OCI-LY1 (cell line): ENCODE results near the gene ZC2HC1B.

Experiments
- H2AFZ ChIP-seq: fragments of 200-600 bp; sonication (generic), shearing (Covaris generic); 2 replicates; pipeline ENCODE4 v1.6.0; 2014; ENCODE audit warnings: antibody characterized with exemption, mild to moderate bottlenecking, low read length
- H3F3A ChIP-seq: fragments of 200-600 bp; sonication (generic), shearing (Covaris generic); 2 replicates; pipeline ENCODE4 v1.6.0; 2014; ENCODE audit warnings: mild to moderate bottlenecking, antibody characterized with exemption, low read length, moderate library complexity; ENCODE audit not compliant: insufficient read depth
- H3K27ac ChIP-seq: fragments of 200-600 bp; sonication (generic); 2 replicates; pipeline ENCODE4 v1.5.1; 2014; ENCODE audit warnings: low read length, mixed run types, mild to moderate bottlenecking, low read depth; ENCODE audit not compliant: poor library complexity, severe bottlenecking
- H3K27me3 ChIP-seq: fragments of 200-600 bp; sonication (generic); 2 replicates; pipeline ENCODE4 v1.6.0; 2014; ENCODE audit warnings: antibody characterized with exemption, mild to moderate bottlenecking, low read length, moderate library complexity; ENCODE audit not compliant: insufficient read depth
- H3K36me3 ChIP-seq: fragments of 200-600 bp; sonication (generic); 2 replicates; pipeline ENCODE4 v1.6.1; 2014; ENCODE audit warnings: mild to moderate bottlenecking, antibody characterized with exemption, low read length, moderate library complexity, mixed read lengths; ENCODE audit not compliant: insufficient read depth
- H3K4me1 ChIP-seq: fragments of 200-600 bp; sonication (generic); 2 replicates; pipeline ENCODE4 v1.5.1; 2014; ENCODE audit warnings: mild to moderate bottlenecking, low read length, moderate library complexity; ENCODE audit not compliant: insufficient read depth, severe bottlenecking
- H3K4me2 ChIP-seq: fragments of 200-600 bp; sonication (generic), shearing (Covaris generic); 2 replicates; pipeline ENCODE4 v1.6.1; 2014; ENCODE audit warnings: low read length
- H3K4me3 ChIP-seq: fragments of 200-600 bp; sonication (generic); 2 replicates; pipeline ENCODE4 v1.5.1; 2014; ENCODE audit warnings: low read length, low read depth, mild to moderate bottlenecking, mixed read lengths; ENCODE audit not compliant: poor library complexity, severe bottlenecking
- H3K79me2 ChIP-seq: fragments of 200-600 bp; shearing (Covaris generic); 2 replicates; pipeline ENCODE4 v1.6.1; 2016; ENCODE audit warnings: mixed run types, low read length, mixed read lengths; ENCODE audit not compliant: insufficient read depth
- H3K9ac ChIP-seq: fragments of 200-600 bp; sonication (generic), shearing (Covaris generic); 2 replicates; pipeline ENCODE4 v1.6.1; 2014; ENCODE audit warnings: mild to moderate bottlenecking, low read length, mixed read lengths
- H3K9me2 ChIP-seq: fragments of 200-600 bp; sonication (generic), shearing (Covaris generic); 2 replicates; pipeline ENCODE4 v1.6.1; 2014; ENCODE audit warnings: low read depth, mild to moderate bottlenecking, low read length, mixed read lengths
- H3K9me3 ChIP-seq: fragments of 200-600 bp; shearing (Covaris generic); 2 replicates; pipeline ENCODE4 v1.6.1; 2014; ENCODE audit warnings: low read length, mixed read lengths
- H4K20me1 ChIP-seq: fragments of 200-600 bp; sonication (generic), shearing (Covaris generic); 2 replicates; pipeline ENCODE4 v1.6.0; 2016; ENCODE audit warnings: mild to moderate bottlenecking, low read length; ENCODE audit not compliant: insufficient read depth
- EZH2 ChIP-seq: fragments of 200-600 bp; sonication (generic), shearing (Covaris generic); IDR thresholded peaks from 2 replicates; pipeline ENCODE4 v1.8.0; 2017; ENCODE audit warnings: borderline replicate concordance, mixed run types, mild to moderate bottlenecking, antibody characterized with exemption, low read length, moderate library complexity, mixed read lengths
- TF ChIP-seq, protein P1 (sequence below): fragments of 200-600 bp; sonication (generic), shearing (Covaris generic); IDR thresholded peaks from 2 replicates; pipeline ENCODE4 v1.5.1; 2017; ENCODE audit warnings: mild to moderate bottlenecking, antibody characterized with exemption, low read length, moderate library complexity, mixed read lengths

The ZC2HC1B gene

DNA sequence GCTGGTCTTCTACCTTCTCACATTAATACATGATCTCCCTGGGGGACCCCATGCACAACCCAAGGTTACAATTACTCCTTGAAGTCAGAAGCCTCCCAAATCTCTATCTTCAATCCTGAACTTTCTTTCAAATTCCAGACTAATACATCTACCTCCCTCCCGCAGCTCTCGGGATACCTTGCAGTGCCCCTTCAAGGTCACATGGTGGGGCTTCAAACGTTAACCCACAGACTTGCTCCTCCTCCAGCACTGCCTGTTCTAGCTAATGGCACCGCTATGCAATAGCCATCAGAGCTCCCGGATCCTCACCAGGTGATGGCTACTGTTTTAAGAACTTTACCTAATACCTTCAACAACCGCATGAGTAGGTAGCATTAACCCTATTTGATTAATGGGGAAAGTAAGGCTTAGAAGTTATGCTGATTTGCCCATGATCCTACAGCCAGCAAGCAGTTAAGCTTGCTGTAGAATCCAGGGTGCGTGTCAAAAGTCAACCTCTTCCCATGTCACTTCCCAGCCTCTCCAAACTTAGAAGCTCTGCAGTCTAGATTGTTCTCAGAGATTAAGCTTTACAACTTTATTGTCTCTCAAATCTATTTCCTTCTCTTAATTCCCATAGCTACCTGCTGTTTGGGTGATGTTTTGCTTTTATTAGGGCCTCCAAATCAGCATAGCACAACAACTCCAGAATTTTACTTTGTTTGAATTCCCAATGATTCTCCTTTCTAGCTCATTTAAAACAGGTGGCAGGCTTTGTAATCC is 99.1 kb downstream of the ZC2HC1B start:
- Histone ChIP-seq H3K4me1 (no peaks in the 10 kb centered on the region), H3K27ac (no peak overlapping the region)

DNA sequence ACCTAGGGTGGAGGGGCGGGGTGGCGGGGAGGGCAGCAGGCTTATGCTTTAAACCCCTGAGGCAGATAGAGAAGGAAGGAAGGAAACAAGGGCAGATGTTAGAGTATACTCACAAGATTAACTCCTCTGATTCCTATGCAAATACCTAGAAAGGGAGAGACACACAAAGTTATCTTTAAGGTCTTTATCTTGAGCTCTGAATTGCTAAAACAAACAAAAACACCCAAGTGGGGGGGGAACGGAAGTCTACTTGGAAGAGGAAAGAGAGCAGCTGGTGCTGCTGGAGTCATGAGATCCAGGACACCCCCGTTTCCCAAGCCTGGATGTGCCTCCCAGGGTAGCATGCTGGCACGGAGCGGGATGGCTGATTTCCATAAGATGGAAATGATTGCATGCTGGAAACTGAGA is 100.4 kb downstream of the ZC2HC1B start:
- H3K9ac ChIP-seq = no peak overlapping the region
- no peaks in the 10 kb centered on the region for H3K79me2 ChIP-seq
- H3K4me3 ChIP-seq = no peak overlapping the region
- no peak overlapping the region for H2AFZ ChIP-seq
- no peaks in the 10 kb centered on the region for H3K36me3 ChIP-seq
- no peaks in the 10 kb centered on the region for H3K4me1 ChIP-seq
- no peaks in the 10 kb centered on the region for H3K9me3 ChIP-seq
- H3F3A ChIP-seq = no peaks in the 10 kb centered on the region
- H4K20me1 ChIP-seq = no peaks in the 10 kb centered on the region
- TF ChIP-seq, protein P1, sequence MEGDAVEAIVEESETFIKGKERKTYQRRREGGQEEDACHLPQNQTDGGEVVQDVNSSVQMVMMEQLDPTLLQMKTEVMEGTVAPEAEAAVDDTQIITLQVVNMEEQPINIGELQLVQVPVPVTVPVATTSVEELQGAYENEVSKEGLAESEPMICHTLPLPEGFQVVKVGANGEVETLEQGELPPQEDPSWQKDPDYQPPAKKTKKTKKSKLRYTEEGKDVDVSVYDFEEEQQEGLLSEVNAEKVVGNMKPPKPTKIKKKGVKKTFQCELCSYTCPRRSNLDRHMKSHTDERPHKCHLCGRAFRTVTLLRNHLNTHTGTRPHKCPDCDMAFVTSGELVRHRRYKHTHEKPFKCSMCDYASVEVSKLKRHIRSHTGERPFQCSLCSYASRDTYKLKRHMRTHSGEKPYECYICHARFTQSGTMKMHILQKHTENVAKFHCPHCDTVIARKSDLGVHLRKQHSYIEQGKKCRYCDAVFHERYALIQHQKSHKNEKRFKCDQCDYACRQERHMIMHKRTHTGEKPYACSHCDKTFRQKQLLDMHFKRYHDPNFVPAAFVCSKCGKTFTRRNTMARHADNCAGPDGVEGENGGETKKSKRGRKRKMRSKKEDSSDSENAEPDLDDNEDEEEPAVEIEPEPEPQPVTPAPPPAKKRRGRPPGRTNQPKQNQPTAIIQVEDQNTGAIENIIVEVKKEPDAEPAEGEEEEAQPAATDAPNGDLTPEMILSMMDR = no peak
- TF ChIP-seq EZH2 = no peak
- H3K4me2 ChIP-seq = no peak overlapping the region
- H3K27ac ChIP-seq = no peak overlapping the region
- H3K27me3 ChIP-seq = no peaks in the 10 kb centered on the region
- no peaks in the 10 kb centered on the region for H3K9me2 ChIP-seq

More for the DNA sequence above, 99.1 kb downstream of the ZC2HC1B start:
- no peak for TF ChIP-seq EZH2
- TF ChIP-seq, protein P1 = no peak
- H3K9me3 ChIP-seq = no peaks in the 10 kb centered on the region
- H3K36me3 ChIP-seq = no peaks in the 10 kb centered on the region
- no peaks in the 10 kb centered on the region for H3F3A ChIP-seq
- H3K27me3 ChIP-seq = no peaks in the 10 kb centered on the region
- no peak overlapping the region for H3K4me2 ChIP-seq
- no peak overlapping the region for H2AFZ ChIP-seq
- no peak overlapping the region for H3K4me3 ChIP-seq
- H4K20me1 ChIP-seq = no peaks in the 10 kb centered on the region
- H3K9me2 ChIP-seq = no peaks in the 10 kb centered on the region
- no peak overlapping the region for H3K9ac ChIP-seq
- no peaks in the 10 kb centered on the region for H3K79me2 ChIP-seq

DNA sequence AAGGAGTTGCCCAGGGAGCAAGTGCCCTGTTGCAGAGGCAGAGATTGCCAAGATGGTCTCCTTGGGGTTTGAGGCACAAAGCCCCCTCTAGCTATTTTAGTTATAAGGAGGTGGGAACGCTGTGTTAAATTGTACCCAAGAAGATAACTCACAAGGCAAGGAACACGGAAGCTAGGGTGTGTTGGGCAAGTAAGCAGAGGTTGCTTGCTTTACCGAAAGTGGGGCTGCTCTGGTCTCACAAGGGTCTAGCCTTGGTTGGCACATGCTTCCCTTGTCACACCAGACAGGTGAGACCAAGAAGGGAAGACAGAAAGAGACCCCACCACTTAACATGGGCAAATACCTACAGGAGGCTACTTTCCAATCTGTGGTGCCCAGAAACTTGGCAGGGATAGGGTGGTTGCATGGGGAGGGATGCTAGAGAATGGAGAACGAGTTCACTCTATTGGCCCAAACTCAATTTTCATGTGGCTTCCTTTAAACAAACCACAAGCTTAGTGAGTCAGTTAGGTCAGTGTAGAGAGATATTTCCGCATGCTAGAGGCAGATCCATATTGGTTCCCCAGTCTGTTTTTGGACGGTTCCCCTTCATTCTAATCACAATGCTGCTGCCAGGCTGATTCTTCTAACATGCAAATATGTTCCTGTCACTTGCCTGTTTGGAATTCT is 101.4 kb downstream of the ZC2HC1B start:
- TF ChIP-seq, protein P1 = no peak
- no peak for TF ChIP-seq EZH2
- Histone ChIP-seq H4K20me1 (no peaks in the 10 kb centered on the region), H3K27ac (no peak overlapping the region), H3F3A (no peaks in the 10 kb centered on the region), H3K4me3 (no peak overlapping the region), H3K36me3 (no peaks in the 10 kb centered on the region), H3K4me1 (no peaks in the 10 kb centered on the region), H3K9me3 (no peaks in the 10 kb centered on the region), H3K79me2 (no peaks in the 10 kb centered on the region), H3K27me3 (no peaks in the 10 kb centered on the region), H3K9me2 (no peaks in the 10 kb centered on the region), H2AFZ (no peak overlapping the region), H3K4me2 (no peak overlapping the region), H3K9ac (no peak overlapping the region)
